HEK293T (cell line): ENCODE results near the gene PLXNA3.

ENCODE experiments used
- CTCF ChIA-PET: fragments of 350-600 bp; formaldehyde crosslinking; extraction: SDS; loops from one replicate; lab custom pipeline; 2021; ENCODE audit warnings: antibody characterized with exemption, inconsistent platforms; lab: Yijun Ruan, JAX
- POLR2A ChIA-PET: fragments of 350-600 bp; formaldehyde crosslinking; extraction: SDS; loops from one replicate; lab custom pipeline; 2020; ENCODE audit warnings: antibody characterized with exemption, inconsistent platforms; lab: Yijun Ruan, JAX
- DNase-seq: peaks from one replicate; pipeline ENCODE4 v3.0.0; 2012; ENCODE audit warnings: mixed read lengths; ENCODE audit errors: extremely low spot score
- ARNT ChIP-seq: fragments of 450-650 bp; IDR thresholded peaks from 2 replicates; pipeline ENCODE4 v1.6.1; 2017; ENCODE audit warnings: mild to moderate bottlenecking
- BHLHE40 ChIP-seq: fragments of 450-650 bp; IDR thresholded peaks from 2 replicates; pipeline ENCODE4 v1.6.1; 2016; ENCODE audit warnings: mild to moderate bottlenecking, moderate library complexity, borderline replicate concordance
- CTBP1 ChIP-seq: fragments of 450-650 bp; IDR thresholded peaks from 2 replicates; pipeline ENCODE4 v1.6.1; 2016; ENCODE audit warnings: borderline replicate concordance
- ELF4 ChIP-seq: fragments of 450-650 bp; IDR thresholded peaks from 2 replicates; pipeline ENCODE4 v1.6.1; 2017; ENCODE audit warnings: antibody characterized with exemption
- FOXA1 ChIP-seq: fragments of 450-650 bp; IDR thresholded peaks from 2 replicates; pipeline ENCODE4 v1.6.1; 2016; ENCODE audit warnings: mild to moderate bottlenecking
- FOXK2 ChIP-seq: fragments of 450-650 bp; IDR thresholded peaks from 2 replicates; pipeline ENCODE4 v1.6.1; 2016; ENCODE audit warnings: mild to moderate bottlenecking
- FOXM1 ChIP-seq: fragments of 450-650 bp; IDR thresholded peaks from 2 replicates; pipeline ENCODE4 v1.6.1; 2017; ENCODE audit warnings: mild to moderate bottlenecking, borderline replicate concordance
- HDGF ChIP-seq: fragments of 450-650 bp; IDR thresholded peaks from 2 replicates; pipeline ENCODE4 v1.6.1; 2017; ENCODE audit warnings: antibody characterized with exemption, borderline replicate concordance
- L3MBTL2 ChIP-seq: fragments of 450-650 bp; conservative IDR thresholded peaks from 2 replicates; pipeline ENCODE4 v1.6.1; 2016; ENCODE audit warnings: mild to moderate bottlenecking
- LEF1 ChIP-seq: fragments of 450-650 bp; IDR thresholded peaks from 2 replicates; pipeline ENCODE4 v1.6.1; 2017; ENCODE audit warnings: mild to moderate bottlenecking, borderline replicate concordance
- NFRKB ChIP-seq: fragments of 450-650 bp; IDR thresholded peaks from 2 replicates; pipeline ENCODE4 v1.6.1; 2016; ENCODE audit warnings: mild to moderate bottlenecking, moderate library complexity
- PKNOX1 ChIP-seq: fragments of 450-650 bp; IDR thresholded peaks from 2 replicates; pipeline ENCODE4 v1.6.1; 2016
- SP1 ChIP-seq: fragments of 450-650 bp; IDR thresholded peaks from 2 replicates; pipeline ENCODE4 v1.6.1; 2017
- SUZ12 ChIP-seq: fragments of 450-650 bp; IDR thresholded peaks from 2 replicates; pipeline ENCODE4 v1.6.1; 2016; ENCODE audit warnings: mild to moderate bottlenecking
- TARDBP ChIP-seq: fragments of 450-650 bp; IDR thresholded peaks from 2 replicates; pipeline ENCODE4 v1.6.1; 2016
- ZNF384 ChIP-seq: fragments of 450-650 bp; IDR thresholded peaks from 2 replicates; pipeline ENCODE4 v1.6.1; 2016

Gene PLXNA3

GRCh38 chrX:154511761-154512160 lies 53.7 kb downstream of the PLXNA3 start:
- TF ChIP-seq LEF1 (no peak), PKNOX1 (no peak)
- DNase-seq = no peak
- ChIA-PET CTCF (no interaction called here), POLR2A (no interaction called here)

- ChIA-PET CTCF (no interaction called here), POLR2A (interaction anchor here (4.6 kb wide), 1 partner anchor 23 kb away, joined by 21 read pairs; the partner anchor contains the start of gene SLC10A3)
- no peak for DNase-seq
- TF ChIP-seq SP1 (no peak), ARNT (no peak), HDGF (no peak), PKNOX1 (no peak), TARDBP (no peak), FOXK2 (no peak)
Observed at GRCh38 chrX:154512879-154513553, 54.9 kb downstream of the PLXNA3 start.

- TF ChIP-seq NFRKB (no peak), ELF4 (no peak), BHLHE40 (no peak), SP1 (no peak), LEF1 (no peak), PKNOX1 (no peak), FOXK2 (no peak), FOXA1 (no peak), HDGF (no peak), TARDBP (no peak), CTBP1 (no peak), ZNF384 (no peak), FOXM1 (no peak), SUZ12 (no peak), ARNT (no peak), L3MBTL2 (no peak)
- ChIA-PET POLR2A (interaction anchor here (4.6 kb wide), 1 partner anchor 24 kb away, joined by 21 read pairs; the partner anchor contains the start of gene SLC10A3), CTCF (no interaction called here)
- no peak for DNase-seq
Observed at GRCh38 chrX:154513716-154514115, 55.6 kb downstream of the PLXNA3 start.

- no peak for TF ChIP-seq HDGF
- TF ChIP-seq TARDBP = no peak
- TF ChIP-seq FOXM1 = no peak
- TF ChIP-seq PKNOX1 = no peak
- TF ChIP-seq SP1 = no peak
- no peak for TF ChIP-seq CTBP1
- TF ChIP-seq SUZ12 = no peak
- TF ChIP-seq ARNT = no peak
- no peak for TF ChIP-seq FOXA1
- TF ChIP-seq L3MBTL2 = no peak
- no peak for TF ChIP-seq NFRKB
- no peak for TF ChIP-seq BHLHE40
- TF ChIP-seq ELF4 = no peak
- no peak for TF ChIP-seq ZNF384
- no peak for DNase-seq
- POLR2A ChIA-PET = interaction anchor here (0.9 to 4.6 kb wide), 4 partner anchors 12 to 37 kb away, joined by 3 to 21 read pairs (median 6); partner anchors contain the start of genes LAGE3 and SLC10A3
- CTCF ChIA-PET = no interaction called here
Observed at GRCh38 chrX:154515090-154515965, 57.2 kb downstream of the PLXNA3 start.

- DNase-seq = peak; percentile 96
- CTCF ChIA-PET = interaction anchor here (1.1 kb wide), 1 partner anchor 11 kb away, joined by 7 read pairs; no protein-coding TSS in a partner anchor
- POLR2A ChIA-PET = interaction anchor here (0.6 to 4.6 kb wide), 7 partner anchors 9 to 117 kb away, joined by 3 to 21 read pairs (median 4); partner anchors contain the start of genes LAGE3, PLXNA3 and SLC10A3
Observed at GRCh38 chrX:154515966-154516655, 58.0 kb downstream of the PLXNA3 start, which contains the start of gene FAM3A. TSS of gene FAM3A (minus strand) at chrX:154516232. CDS start at chrX:154515772, 460 bp downstream.

More at GRCh38 chrX:154515966-154516655, 58.0 kb downstream of the PLXNA3 start, which contains the start of gene FAM3A:
- TF ChIP-seq L3MBTL2 (no peak), FOXM1 (no peak), BHLHE40 (no peak), PKNOX1 (no peak), FOXK2 (no peak), SUZ12 (no peak), CTBP1 (no peak), NFRKB (no peak), FOXA1 (no peak), HDGF (no peak; the same call in 1 of the 2 replicates), ARNT (no peak), ELF4 (no peak; the same call in 1 of the 2 replicates), ZNF384 (no peak), SP1 (no peak), LEF1 (no peak), TARDBP (no peak)
